Endothelial cell of umbilical vein (primary cell): ENCODE results near the gene PARD3B. TPM values are rescaled to one million over a fixed set of nuclear protein-coding genes. Genes with fewer than 3 reads are reported as not detected.

ENCODE experiments used
- BruUV-seq: library from RNA; stranded (reverse); fragments of 400-500 nt; replicated peaks from 2 replicates; lab custom pipeline; 2021; lab: Mats Ljungman, UMichigan
- CTCF ChIA-PET: fragments of 300-600, 350-600 bp; sonication (Branson Sonifier 250); formaldehyde crosslinking; loops from one replicate; lab custom pipeline; 2021; ENCODE audit warnings: antibody characterized with exemption, inconsistent platforms; lab: Charles Lee
- POLR2A ChIA-PET: fragments of 300-600, 350-600 bp; sonication (Branson Sonifier 250); formaldehyde crosslinking; loops from one replicate; lab custom pipeline; 2021; ENCODE audit warnings: antibody characterized with exemption, inconsistent platforms; lab: Charles Lee
- DNase-seq: peaks from one replicate; pipeline ENCODE4 v3.0.0-alpha.2; 2011; ENCODE audit warnings: low read depth, low spot score
- FAIRE-seq: peaks from 2 replicates; lab custom pipeline; 2011; peaks lifted over from hg19 to GRCh38; lab: Jason Lieb, UNC
- H2AFZ ChIP-seq: 2 replicates; pipeline ENCODE4 v1.6.0; 2012; ENCODE audit warnings: low read depth, low read length, control low read depth, inconsistent platforms
- H3K27ac ChIP-seq: 2 replicates; pipeline ENCODE4 v1.5.1; 2011; ENCODE audit warnings: low read depth, mild to moderate bottlenecking, control low read depth, low read length, moderate library complexity; ENCODE audit not compliant: insufficient read depth
- H3K27me3 ChIP-seq, 2 experiments: 2 replicates each; pipeline versions ENCODE4 v1.6.0 to v1.6.1; 2011; ENCODE audit warnings: low read length in 2 of 2, mixed read lengths in 1 of 2; ENCODE audit not compliant: control insufficient read depth in 2 of 2, insufficient read depth in 2 of 2
- H3K36me3 ChIP-seq, 2 experiments: 2 replicates in 1 of 2; 3 replicates in 1 of 2; pipeline ENCODE4 v1.5.1; 2011; ENCODE audit warnings: low read length in 2 of 2, mild to moderate bottlenecking in 1 of 2, moderate library complexity in 1 of 2; ENCODE audit not compliant: control insufficient read depth in 2 of 2, insufficient read depth in 2 of 2; ENCODE audit errors: extremely low read depth in 1 of 2
- H3K4me1 ChIP-seq: 3 replicates; pipeline ENCODE4 v1.5.1; 2011; ENCODE audit warnings: mild to moderate bottlenecking, low read length; ENCODE audit not compliant: control insufficient read depth, insufficient read depth; ENCODE audit errors: extremely low read depth
- H3K4me2 ChIP-seq: 2 replicates; pipeline ENCODE4 v1.6.1; 2011; ENCODE audit warnings: low read length, control low read depth, mixed read lengths; ENCODE audit not compliant: insufficient read depth
- H3K4me3 ChIP-seq, 3 experiments: fragments of 200-600 bp in 1 of 3; sonication (generic), shearing (Covaris generic) in 1 of 3; replicated peaks in 1 of 3; 2 replicates each; pipeline ENCODE4 v1.5.1; 2011 to 2016; ENCODE audit warnings: control low read depth in 3 of 3, low read length in 3 of 3, mild to moderate bottlenecking in 2 of 3, inconsistent platforms in 1 of 3, low read depth in 1 of 3, moderate library complexity in 1 of 3; ENCODE audit not compliant: insufficient read depth in 1 of 3
- H3K79me2 ChIP-seq: 2 replicates; pipeline ENCODE4 v1.6.0; 2012; ENCODE audit warnings: low read length, inconsistent platforms; ENCODE audit not compliant: control insufficient read depth, insufficient read depth
- H3K9ac ChIP-seq: replicated peaks from 2 replicates; pipeline ENCODE3; 2011; ENCODE audit warnings: low read length, control low read depth; ENCODE audit not compliant: insufficient read depth; ENCODE audit errors: extremely low read depth
- H3K9me1 ChIP-seq: replicated peaks from 3 replicates; pipeline ENCODE4 v1.6.0; 2011; ENCODE audit warnings: mild to moderate bottlenecking, low read length; ENCODE audit not compliant: control insufficient read depth, insufficient read depth; ENCODE audit errors: extremely low read depth
- H3K9me3 ChIP-seq: replicated peaks from 2 replicates; pipeline ENCODE4 v1.5.1; 2012; ENCODE audit warnings: low read length, inconsistent platforms; ENCODE audit not compliant: control insufficient read depth, insufficient read depth
- H4K20me1 ChIP-seq: replicated peaks from 2 replicates; pipeline ENCODE3; 2011; ENCODE audit warnings: mild to moderate bottlenecking, low read length; ENCODE audit not compliant: control insufficient read depth, insufficient read depth; ENCODE audit errors: extremely low read depth
- EZH2 ChIP-seq: IDR thresholded peaks from 2 replicates; pipeline ENCODE4 v1.6.1; 2012; ENCODE audit warnings: borderline replicate concordance, low read depth, mild to moderate bottlenecking, moderate library complexity, low read length, inconsistent platforms; ENCODE audit not compliant: severe bottlenecking
- FOS ChIP-seq: IDR thresholded peaks from 2 replicates; pipeline ENCODE4 v1.6.1; 2011; ENCODE audit warnings: mild to moderate bottlenecking, low read length, moderate library complexity, borderline replicate concordance; ENCODE audit not compliant: insufficient read depth
- GATA2 ChIP-seq: IDR thresholded peaks from 2 replicates; pipeline ENCODE4 v1.7.0; 2011; ENCODE audit warnings: low read depth, mild to moderate bottlenecking, moderate library complexity, mixed read lengths, low read length; ENCODE audit not compliant: insufficient read length, insufficient read depth
- JUN ChIP-seq: IDR thresholded peaks from 2 replicates; pipeline ENCODE4 v1.6.1; 2011; ENCODE audit warnings: borderline replicate concordance, low read depth; ENCODE audit not compliant: insufficient read length, insufficient read depth
- MYC ChIP-seq: IDR thresholded peaks from one replicate; pipeline ENCODE4 v1.6.1; 2011; ENCODE audit warnings: mild to moderate bottlenecking, low read depth, low read length
- POLR2A ChIP-seq: IDR thresholded peaks from 2 replicates; pipeline ENCODE4 v1.6.1; 2012; ENCODE audit warnings: low read depth, mild to moderate bottlenecking, control low read depth, low read length
- POLR2AphosphoS5 ChIP-seq: IDR thresholded peaks from 2 replicates; pipeline ENCODE4 v1.6.1; 2012; ENCODE audit warnings: low read depth, mild to moderate bottlenecking, control low read depth, low read length, moderate library complexity; ENCODE audit not compliant: insufficient read depth
- dilution Hi-C: fragments of 300-500 bp; cut with MboI; formaldehyde crosslinking; loops from one replicate; pipeline ENCODE4 v1.15.0; 2019; ENCODE audit warnings: low sequenced_read_pairs; ENCODE audit not compliant: extremely low pct_ligation_motif_present
- intact Hi-C: fragments of 100-400 bp; cut with micrococcal nuclease; formaldehyde crosslinking; loops from one replicate; pipeline ENCODE4 v1.10.0; 2022
- polyA plus RNA-seq, 4 experiments: library from polyadenylated mRNA; depleted of rRNA in 3 of 4; stranded (reverse) in 3 of 4; unstranded in 1 of 4; fragments of >200 nt; gene quantifications; 2 replicates each; pipeline versions ENCODE4 v1.2.1 to v1.2.3, GENCODE V29; 2011 to 2012; ENCODE audit warnings: missing spikeins in 1 of 4
- total RNA-seq: library from RNA; stranded (reverse); gene quantifications from 2 replicates; pipeline ENCODE4 v1.2.3, GENCODE V29; 2021
- TF ChIP-seq, protein P1 (sequence below), 2 donors: IDR thresholded peaks; 1 replicate in 1 of 2; 2 replicates in 1 of 2; pipeline ENCODE4 v1.5.1; 2011; ENCODE audit warnings: low read length in 2 of 2, mild to moderate bottlenecking in 2 of 2, moderate library complexity in 2 of 2, control low read depth in 1 of 2, inconsistent platforms in 1 of 2, low read depth in 1 of 2; ENCODE audit not compliant: insufficient read depth in 1 of 2; ENCODE audit errors: extremely low read depth in 1 of 2
- TF ChIP-seq, protein P2 (sequence below): IDR thresholded peaks from 2 replicates; pipeline ENCODE4 v1.6.1; 2011; ENCODE audit not compliant: insufficient read depth, insufficient read length

The PARD3B gene
- total and polyA plus RNA-seq, 2 donors (not counting 3 experiments of a cell fraction or from before 2014, with no cell fraction given), result 2.2 to 30.9 TPM

DNA sequence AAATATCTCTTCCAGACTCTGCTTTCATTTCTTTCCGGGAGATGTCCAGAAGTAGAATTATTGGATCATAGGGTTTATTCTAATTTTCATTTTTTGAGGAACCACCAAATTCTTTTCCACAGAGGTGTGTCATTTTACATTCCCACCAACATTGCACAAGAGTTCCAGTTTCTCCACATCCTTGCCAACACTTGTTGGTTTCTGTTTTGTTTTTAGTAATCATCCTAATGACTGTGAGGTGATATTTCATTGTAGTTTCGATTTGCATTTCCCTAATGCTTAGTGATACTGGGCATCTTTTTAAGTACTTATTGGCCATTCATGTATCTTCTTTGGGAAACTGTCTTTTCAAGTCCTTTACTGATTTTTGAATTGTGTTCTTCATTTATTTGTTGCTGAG, 513.1 kb downstream of the PARD3B start:
- Histone ChIP-seq H2AFZ (no peak overlapping the region), H4K20me1 (no peaks in the 10 kb centered on the region), H3K36me3 (no peaks in the 10 kb centered on the region), H3K4me1 (no peaks in the 10 kb centered on the region), H3K4me3 (no peak overlapping the region), H3K9me1 (no peaks in the 10 kb centered on the region), H3K79me2 (no peaks in the 10 kb centered on the region), H3K9ac (no peak overlapping the region), H3K4me2 (no peak overlapping the region), H3K9me3 (no peaks in the 10 kb centered on the region), H3K27me3 (no peaks in the 10 kb centered on the region), H3K27ac (no peak overlapping the region)
- BruUV-seq, result no TSS peak
- intact Hi-C loops, result no loop called here
- TF ChIP-seq, protein P1, sequence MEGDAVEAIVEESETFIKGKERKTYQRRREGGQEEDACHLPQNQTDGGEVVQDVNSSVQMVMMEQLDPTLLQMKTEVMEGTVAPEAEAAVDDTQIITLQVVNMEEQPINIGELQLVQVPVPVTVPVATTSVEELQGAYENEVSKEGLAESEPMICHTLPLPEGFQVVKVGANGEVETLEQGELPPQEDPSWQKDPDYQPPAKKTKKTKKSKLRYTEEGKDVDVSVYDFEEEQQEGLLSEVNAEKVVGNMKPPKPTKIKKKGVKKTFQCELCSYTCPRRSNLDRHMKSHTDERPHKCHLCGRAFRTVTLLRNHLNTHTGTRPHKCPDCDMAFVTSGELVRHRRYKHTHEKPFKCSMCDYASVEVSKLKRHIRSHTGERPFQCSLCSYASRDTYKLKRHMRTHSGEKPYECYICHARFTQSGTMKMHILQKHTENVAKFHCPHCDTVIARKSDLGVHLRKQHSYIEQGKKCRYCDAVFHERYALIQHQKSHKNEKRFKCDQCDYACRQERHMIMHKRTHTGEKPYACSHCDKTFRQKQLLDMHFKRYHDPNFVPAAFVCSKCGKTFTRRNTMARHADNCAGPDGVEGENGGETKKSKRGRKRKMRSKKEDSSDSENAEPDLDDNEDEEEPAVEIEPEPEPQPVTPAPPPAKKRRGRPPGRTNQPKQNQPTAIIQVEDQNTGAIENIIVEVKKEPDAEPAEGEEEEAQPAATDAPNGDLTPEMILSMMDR (IDR thresholded peaks at IDR 0.05; ENCODE audit: extremely low read depth in 1 of 2, insufficient read depth in 1 of 2, low read depth in 1 of 2, low read length in 2 of 2), result no peak
- no peak for TF ChIP-seq GATA2
- no peak for TF ChIP-seq EZH2
- TF ChIP-seq, protein P2, sequence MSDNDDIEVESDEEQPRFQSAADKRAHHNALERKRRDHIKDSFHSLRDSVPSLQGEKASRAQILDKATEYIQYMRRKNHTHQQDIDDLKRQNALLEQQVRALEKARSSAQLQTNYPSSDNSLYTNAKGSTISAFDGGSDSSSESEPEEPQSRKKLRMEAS, result no peak
- no peak for TF ChIP-seq POLR2AphosphoS5
- no peak for TF ChIP-seq MYC
- TF ChIP-seq POLR2A, result no peak
- no peak for TF ChIP-seq FOS
- TF ChIP-seq JUN, result no peak
- ChIA-PET POLR2A (no interaction called here), CTCF (no interaction called here)
- dilution Hi-C loops, result no loop called here
- DNase-seq, result no peak
- no peak for FAIRE-seq
